DND-41 (cell line): ENCODE measurements around the gene LRP11.

ENCODE experiments used
- CTCF ChIP-seq: IDR thresholded peaks from 2 replicates; pipeline ENCODE4 v1.5.1; 2012; ENCODE audit warnings: borderline replicate concordance, low read length, moderate library complexity, mild to moderate bottlenecking; ENCODE audit not compliant: poor library complexity, severe bottlenecking; ENCODE audit errors: extremely low read depth
- EZH2 ChIP-seq: IDR thresholded peaks from 3 replicates; pipeline ENCODE4 v1.6.1; 2012; ENCODE audit warnings: borderline replicate concordance, low read depth, mild to moderate bottlenecking, moderate library complexity, low read length, inconsistent platforms; ENCODE audit not compliant: severe bottlenecking

GRCh38 chr6:149863698-149864577, at the start of gene LRP11:
- no peak for TF ChIP-seq CTCF
- no peak for TF ChIP-seq EZH2
